Measurements from ENCODE around the gene MEG3.

- no peak for TF ChIP-seq POLR2A (IDR thresholded peaks at IDR 0.05)
- TF ChIP-seq CTCF (IDR thresholded peaks at IDR 0.05): no peak
- TF ChIP-seq EP300 (IDR thresholded peaks at IDR 0.05): no peak
Observed at GRCh38 chr14:100885617-100886016, 59.7 kb downstream of the MEG3 start.

Measured in tibial nerve (tissue), 4 donors.